Measurements from ENCODE around the gene ATF7.

GRCh38 chr12:53567961-53568808 is 58.0 kb downstream of the ATF7 start:
- TF ChIP-seq EZH2 (IDR thresholded peaks at IDR 0.05; ENCODE audit: borderline replicate concordance, insufficient read depth, low read depth, low read length, poor library complexity, severe bottlenecking) (no peak), CTCF (IDR thresholded peaks at IDR 0.05) (no peak)

Data from B cell (primary cell).